Neuronal stem cell (in vitro differentiated cells): Measurements from ENCODE around the gene NHS.

Experiments
- DNase-seq: peaks from one replicate; pipeline ENCODE4 v3.0.0-alpha.2; 2013; ENCODE audit warnings: low spot score
- H2AFZ ChIP-seq: one replicate; pipeline ENCODE4 v1.6.1; 2013; ENCODE audit warnings: mild to moderate bottlenecking, low read length, inconsistent platforms
- H2AK5ac ChIP-seq: 2 replicates; pipeline ENCODE4 v1.6.1; 2013; ENCODE audit warnings: low read depth, mild to moderate bottlenecking, inconsistent platforms, low read length, moderate library complexity, mixed read lengths
- H2BK120ac ChIP-seq: 2 replicates; pipeline ENCODE4 v1.6.1; 2013; ENCODE audit warnings: low read depth, mild to moderate bottlenecking, inconsistent platforms, low read length, moderate library complexity, mixed read lengths
- H2BK12ac ChIP-seq: one replicate; pipeline ENCODE4 v1.6.1; 2013; ENCODE audit warnings: low read length, inconsistent platforms
- H2BK15ac ChIP-seq: 2 replicates; pipeline ENCODE4 v1.6.1; 2013; ENCODE audit warnings: mild to moderate bottlenecking, low read length, inconsistent platforms, mixed read lengths
- H2BK5ac ChIP-seq: one replicate; pipeline ENCODE4 v1.6.1; 2013; ENCODE audit warnings: inconsistent platforms, mild to moderate bottlenecking, low read length, moderate library complexity
- H3K14ac ChIP-seq: one replicate; pipeline ENCODE4 v1.6.1; 2013; ENCODE audit warnings: low read length, inconsistent platforms
- H3K18ac ChIP-seq: 2 replicates; pipeline ENCODE4 v1.6.1; 2013; ENCODE audit warnings: low read length, inconsistent platforms
- H3K23ac ChIP-seq: 2 replicates; pipeline ENCODE4 v1.6.1; 2013; ENCODE audit warnings: low read depth, mild to moderate bottlenecking, mixed read lengths, low read length, inconsistent platforms; ENCODE audit not compliant: poor library complexity
- H3K27ac ChIP-seq: replicated peaks from 3 replicates; pipeline ENCODE4 v1.5.1; 2013; ENCODE audit warnings: low read length, inconsistent platforms
- H3K27me3 ChIP-seq, 3 experiments: 2 replicates each; pipeline ENCODE4 v1.6.1; 2013; ENCODE audit warnings: low read length in 3 of 3, mild to moderate bottlenecking in 2 of 3, inconsistent platforms in 1 of 3, low read depth in 1 of 3, mixed read lengths in 1 of 3, moderate library complexity in 1 of 3; ENCODE audit not compliant: control insufficient read depth in 3 of 3, insufficient read depth in 3 of 3
- H3K36me3 ChIP-seq, 2 donors: replicated peaks in 1 of 2; 2 replicates each; pipeline ENCODE4 v1.6.1; 2013; ENCODE audit warnings: low read length in 2 of 2; ENCODE audit not compliant: control insufficient read depth in 2 of 2, insufficient read depth in 2 of 2
- H3K4ac ChIP-seq: 2 replicates; pipeline ENCODE4 v1.6.1; 2013; ENCODE audit warnings: inconsistent platforms, mild to moderate bottlenecking, low read length, moderate library complexity
- H3K4me1 ChIP-seq, 2 donors: 1 replicate in 1 of 2; 2 replicates in 1 of 2; pipeline ENCODE4 v1.6.1; 2013; ENCODE audit warnings: low read length in 2 of 2, low read depth in 1 of 2; ENCODE audit not compliant: control insufficient read depth in 2 of 2, insufficient read depth in 1 of 2
- H3K4me2 ChIP-seq: one replicate; pipeline ENCODE4 v1.6.1; 2013; ENCODE audit warnings: mild to moderate bottlenecking, low read length, inconsistent platforms; ENCODE audit not compliant: insufficient read depth, poor library complexity, severe bottlenecking
- H3K4me3 ChIP-seq, 2 donors: 2 replicates each; pipeline ENCODE4 v1.5.1; 2013; ENCODE audit warnings: low read length in 2 of 2, mild to moderate bottlenecking in 2 of 2, inconsistent platforms in 1 of 2, moderate library complexity in 1 of 2
- H3K79me1 ChIP-seq: one replicate; pipeline ENCODE4 v1.6.1; 2013; ENCODE audit warnings: low read depth, mild to moderate bottlenecking, inconsistent platforms, low read length, moderate library complexity
- H3K9ac ChIP-seq: one replicate; pipeline ENCODE4 v1.6.1; 2013; ENCODE audit warnings: mild to moderate bottlenecking, low read depth, low read length, inconsistent platforms; ENCODE audit not compliant: poor library complexity
- H3K9me3 ChIP-seq, 2 donors: replicated peaks in 1 of 2; 2 replicates each; pipeline versions ENCODE3 to v1.6.1; 2013; ENCODE audit warnings: low read length in 2 of 2, mild to moderate bottlenecking in 2 of 2, inconsistent platforms in 1 of 2, low read depth in 1 of 2, mixed read lengths in 1 of 2, moderate library complexity in 1 of 2; ENCODE audit not compliant: control insufficient read depth in 2 of 2, insufficient read depth in 1 of 2
- H4K8ac ChIP-seq: one replicate; pipeline ENCODE4 v1.6.1; 2013; ENCODE audit warnings: low read depth, mild to moderate bottlenecking, inconsistent platforms, low read length, moderate library complexity
- H4K91ac ChIP-seq: one replicate; pipeline ENCODE4 v1.6.1; 2013; ENCODE audit warnings: low read length, low read depth, mild to moderate bottlenecking, inconsistent platforms; ENCODE audit not compliant: poor library complexity
- WGBS, 2 donors: extraction: QIAGEN DNeasy Blood & Tissue Kit; methylation state at CpG; one replicate each; pipeline ENCODE4 v1.1.7; 2013; ENCODE audit warnings: missing lambda C conversion rate in 2 of 2, mixed read lengths in 1 of 2; ENCODE audit not compliant: insufficient read length in 2 of 2, insufficient replicate concordance in 1 of 2; ENCODE audit errors: extremely low coverage in 2 of 2; 5-methylcytosine and 5-hydroxymethylcytosine counted together

NHS gene

DNA sequence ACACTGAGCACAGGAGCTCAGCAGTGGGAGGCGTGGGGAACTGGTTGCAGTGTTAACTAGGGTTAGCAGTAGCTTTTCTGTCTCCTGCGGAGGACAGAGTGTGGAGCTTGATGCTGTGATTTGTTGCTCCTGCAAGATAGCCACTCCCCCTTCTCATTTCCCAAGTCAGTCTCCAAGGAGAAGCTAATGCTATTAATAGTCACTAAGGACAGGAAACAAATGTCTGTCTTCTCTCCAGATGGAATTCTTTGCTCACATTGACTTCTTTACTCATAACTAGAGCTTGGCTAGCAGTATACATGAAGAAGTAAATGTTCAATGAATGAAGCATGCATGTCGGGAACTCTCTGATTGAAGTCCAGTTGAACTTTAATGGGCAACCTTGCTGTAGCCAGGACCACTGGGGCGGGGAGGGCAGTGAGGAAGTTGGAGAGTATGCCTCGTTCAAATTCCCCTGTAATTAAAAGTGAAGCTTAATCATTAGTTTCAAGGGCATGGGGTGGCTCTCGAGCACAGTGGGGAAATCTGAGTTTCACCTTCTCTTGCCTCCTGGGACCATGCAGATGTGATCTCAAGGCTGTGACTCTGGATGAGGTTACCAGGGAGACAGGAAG, 205.6 kb downstream of the NHS start:
- no peak overlapping the region for H4K8ac ChIP-seq
- H3K9me3 ChIP-seq: no peaks in the 10 kb centered on the region
- H3K27me3 ChIP-seq: peaks cover 0 to 5% (median 0%) of the 10 kb centered on the region in 3 experiments
- H2BK120ac ChIP-seq: no peak overlapping the region
- H3K23ac ChIP-seq: no peak overlapping the region
- no peak overlapping the region for H3K27ac ChIP-seq
- no peak overlapping the region for H3K4me3 ChIP-seq
- no peak overlapping the region for H2BK12ac ChIP-seq
- H3K9ac ChIP-seq: no peak overlapping the region
- H2BK15ac ChIP-seq: no peak overlapping the region
- H3K4me1 ChIP-seq: peaks cover 0 to 3% of the 10 kb centered on the region in 2 donors
- no peak overlapping the region for H3K4me2 ChIP-seq
- no peak overlapping the region for H3K14ac ChIP-seq
- no peak overlapping the region for H2AK5ac ChIP-seq
- no peak overlapping the region for H2BK5ac ChIP-seq
- no peak overlapping the region for H3K18ac ChIP-seq
- peaks cover 1% of the 10 kb centered on the region for H3K79me1 ChIP-seq
- H3K4ac ChIP-seq: no peak overlapping the region
- WGBS, 2 donors: no CpG with 5 or more reads among the region's 6 CpGs
- no peaks in the 10 kb centered on the region for H3K36me3 ChIP-seq
- no peak overlapping the region for H2AFZ ChIP-seq
- H4K91ac ChIP-seq: no peak overlapping the region
- no peak for DNase-seq

DNA sequence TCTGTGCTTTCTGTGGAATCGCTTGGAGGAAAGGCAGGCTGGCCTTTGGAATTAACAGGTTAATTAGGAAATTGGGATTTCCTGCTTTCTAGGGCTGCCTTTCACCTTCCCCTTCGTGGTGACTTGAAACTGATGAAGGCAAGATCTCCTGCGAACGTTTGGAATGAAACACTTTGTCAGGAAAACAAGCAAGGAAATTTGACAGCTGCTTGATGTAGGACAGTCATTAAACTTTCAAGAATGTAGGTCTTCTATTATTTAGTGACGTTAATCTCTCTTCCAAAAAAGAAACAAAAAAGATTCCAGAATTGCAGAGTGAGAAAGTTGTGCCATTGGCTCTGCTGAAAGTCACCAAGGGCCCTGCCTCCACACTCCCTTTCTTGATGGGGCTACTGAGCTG, 206.6 kb downstream of the NHS start:
- H3K14ac ChIP-seq: no peak overlapping the region
- no peak overlapping the region for H2BK12ac ChIP-seq
- no peak overlapping the region for H3K4me2 ChIP-seq
- no peak overlapping the region for H3K18ac ChIP-seq
- no peak overlapping the region for H3K23ac ChIP-seq
- H2AFZ ChIP-seq: no peak overlapping the region
- H4K91ac ChIP-seq: no peak overlapping the region
- no peak for DNase-seq
- H3K27me3 ChIP-seq: peaks cover 0 to 5% (median 0%) of the 10 kb centered on the region in 3 experiments
- no peak overlapping the region for H2BK120ac ChIP-seq
- H3K79me1 ChIP-seq: peaks cover 1% of the 10 kb centered on the region
- H3K4me1 ChIP-seq: peaks cover 0 to 1% of the 10 kb centered on the region in 2 donors
- no CpG with 5 or more reads among the region's 5 CpGs for WGBS, 2 donors
- H4K8ac ChIP-seq: no peak overlapping the region
- H3K27ac ChIP-seq: no peak overlapping the region
- no peaks in the 10 kb centered on the region for H3K36me3 ChIP-seq
- H3K9me3 ChIP-seq: no peaks in the 10 kb centered on the region
- H3K4ac ChIP-seq: no peak overlapping the region
- no peak overlapping the region for H2AK5ac ChIP-seq
- no peak overlapping the region for H2BK15ac ChIP-seq
- no peak overlapping the region for H3K9ac ChIP-seq
- H2BK5ac ChIP-seq: no peak overlapping the region
- no peak overlapping the region for H3K4me3 ChIP-seq

DNA sequence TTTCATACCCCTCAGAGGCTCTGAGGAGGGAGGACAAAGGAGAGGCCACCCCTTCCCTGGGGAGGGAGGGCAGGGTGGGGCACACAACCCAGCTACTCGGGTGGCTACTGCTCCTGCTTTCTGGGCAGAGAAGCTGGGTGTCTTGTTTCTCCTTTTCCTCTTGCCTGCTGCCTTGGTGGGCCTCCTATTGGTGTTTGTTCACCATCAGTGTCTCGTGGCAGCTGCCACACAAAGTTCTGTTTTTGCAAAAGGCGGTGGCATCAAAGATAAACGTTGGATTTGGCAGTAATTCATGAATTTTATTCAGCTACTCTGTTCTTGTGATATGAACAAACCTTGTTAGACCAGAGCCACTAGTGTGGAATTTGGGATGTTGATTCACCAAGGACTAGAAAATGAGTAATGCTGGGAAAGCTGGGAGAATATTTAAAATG, 209.3 kb downstream of the NHS start:
- no peaks in the 10 kb centered on the region for H3K36me3 ChIP-seq
- no peak for DNase-seq
- no peaks in the 10 kb centered on the region for H3K9me3 ChIP-seq
- no peak overlapping the region for H3K27ac ChIP-seq
- H3K18ac ChIP-seq: no peak overlapping the region
- no peak overlapping the region for H2BK12ac ChIP-seq
- peaks cover 0 to 2% (median 0%) of the 10 kb centered on the region in 3 experiments for H3K27me3 ChIP-seq
- H2AK5ac ChIP-seq: no peak overlapping the region
- H2BK120ac ChIP-seq: no peak overlapping the region
- no peaks in the 10 kb centered on the region for H3K4me1 ChIP-seq
- no peak overlapping the region for H3K9ac ChIP-seq
- no CpG with 5 or more reads among the region's 4 CpGs for WGBS, 2 donors
- H2BK15ac ChIP-seq: no peak overlapping the region
- H4K8ac ChIP-seq: no peak overlapping the region
- no peak overlapping the region for H2BK5ac ChIP-seq
- H2AFZ ChIP-seq: no peak overlapping the region
- H3K23ac ChIP-seq: no peak overlapping the region
- no peak overlapping the region for H4K91ac ChIP-seq
- no peak overlapping the region for H3K4ac ChIP-seq
- H3K4me3 ChIP-seq: no peak overlapping the region
- no peak overlapping the region for H3K4me2 ChIP-seq
- no peaks in the 10 kb centered on the region for H3K79me1 ChIP-seq
- no peak overlapping the region for H3K14ac ChIP-seq

DNA sequence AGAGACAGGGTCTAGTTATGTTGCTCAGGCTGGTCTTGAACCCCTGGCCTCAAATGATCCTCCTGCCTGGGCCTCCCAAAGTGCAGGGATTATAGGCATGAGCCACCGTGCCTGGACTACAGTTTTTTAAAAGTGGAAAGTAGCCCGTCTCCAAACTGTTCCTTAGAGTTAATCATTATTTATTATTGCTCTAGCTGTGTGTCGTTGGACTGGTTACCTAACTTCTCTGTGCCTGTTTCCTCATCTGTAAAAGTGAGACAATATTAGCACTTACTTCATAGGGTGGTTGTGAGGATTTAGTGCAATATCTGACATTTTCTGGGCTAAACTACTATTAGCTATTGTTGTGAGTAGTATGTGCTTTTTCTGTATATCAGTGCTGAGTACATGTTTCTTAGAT, 210.0 kb downstream of the NHS start:
- Histone ChIP-seq H2BK120ac (no peak overlapping the region), H3K79me1 (no peaks in the 10 kb centered on the region), H3K27me3 (peaks cover 0 to 2% (median 0%) of the 10 kb centered on the region in 3 experiments), H3K23ac (no peak overlapping the region), H2AFZ (no peak overlapping the region), H3K4me1 (no peaks in the 10 kb centered on the region), H3K36me3 (no peaks in the 10 kb centered on the region), H3K4me3 (no peak overlapping the region), H3K9me3 (no peaks in the 10 kb centered on the region), H3K14ac (no peak overlapping the region), H2BK15ac (no peak overlapping the region), H2AK5ac (no peak overlapping the region), H3K4me2 (no peak overlapping the region), H4K91ac (no peak overlapping the region), H3K18ac (no peak overlapping the region), H3K27ac (no peak overlapping the region), H2BK12ac (no peak overlapping the region), H3K4ac (no peak overlapping the region), H3K9ac (no peak overlapping the region), H4K8ac (no peak overlapping the region), H2BK5ac (no peak overlapping the region)
- no peak for DNase-seq
- WGBS, 2 donors: no CpG with 5 or more reads among the region's 3 CpGs
